BJ (cell line): ENCODE results near the gene MED13L. TPM values are rescaled to one million over a fixed set of nuclear protein-coding genes. Genes with fewer than 3 reads are reported as not detected.

Experiments used
- CTCF ChIA-PET: fragments of 350-600 bp; formaldehyde crosslinking; extraction: SDS; loops from one replicate; lab custom pipeline; 2021; ENCODE audit warnings: antibody characterized with exemption, inconsistent platforms; lab: Yijun Ruan, JAX
- POLR2A ChIA-PET: fragments of 300-600 bp; sonication (Branson Sonifier 250); formaldehyde crosslinking; extraction: SDS; loops from one replicate; lab custom pipeline; 2021; ENCODE audit warnings: antibody characterized with exemption; lab: Charles Lee
- DNase-seq: peaks from one replicate; pipeline ENCODE4 v3.0.0-alpha.2; 2011; ENCODE audit warnings: low read depth
- H3K27me3 ChIP-seq: 2 replicates; pipeline ENCODE4 v1.6.0; 2011; ENCODE audit warnings: low read length; ENCODE audit not compliant: control insufficient read depth, insufficient read depth
- H3K36me3 ChIP-seq: 2 replicates; pipeline ENCODE4 v1.5.1; 2011; ENCODE audit warnings: low read length; ENCODE audit not compliant: control insufficient read depth, insufficient read depth
- H3K4me3 ChIP-seq: 2 replicates; pipeline ENCODE4 v1.5.1; 2011; ENCODE audit warnings: low read depth, mild to moderate bottlenecking, control low read depth, low read length
- polyA plus RNA-seq: library from polyadenylated mRNA; depleted of rRNA; stranded (reverse); fragments of >200 nt; gene quantifications from 2 replicates; pipeline ENCODE4 v1.2.3, GENCODE V29; 2011
- TF ChIP-seq, protein P1 (sequence below): IDR thresholded peaks from 2 replicates; pipeline ENCODE4 v1.5.1; 2011; ENCODE audit warnings: low read depth, mild to moderate bottlenecking, control low read depth, inconsistent platforms, low read length, moderate library complexity; ENCODE audit not compliant: insufficient read depth

The MED13L gene
- polyA plus RNA-seq, 1 experiment, result 43.7 TPM

DNA sequence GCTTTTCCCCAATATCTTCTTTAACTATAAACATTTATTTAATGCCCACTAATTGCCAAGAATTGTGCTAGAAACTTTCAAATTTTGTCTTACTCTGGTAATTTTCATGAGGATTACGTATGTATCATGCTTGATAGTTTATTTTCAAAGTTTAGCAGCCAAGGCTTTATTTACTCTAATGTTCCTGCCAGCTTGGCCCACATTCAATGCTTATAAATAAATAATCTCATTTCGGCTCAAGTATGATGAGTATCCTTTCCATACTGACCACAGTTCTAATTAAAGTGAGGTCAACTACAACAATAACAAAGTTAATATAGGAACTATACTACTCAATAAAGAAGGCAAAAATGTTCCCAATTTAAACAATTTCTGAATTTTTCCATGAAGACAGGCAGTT lies 259.2 kb downstream of the MED13L start:
- ChIA-PET POLR2A (no interaction called here), CTCF (interaction anchor here (1.0 kb wide), 1 partner anchor 20 kb away, joined by 3 read pairs; no protein-coding TSS in a partner anchor)
- H3K4me3 ChIP-seq, result no peak overlapping the region
- peaks cover 5% of the 10 kb centered on the region for H3K36me3 ChIP-seq
- no peak for DNase-seq
- TF ChIP-seq, protein P1, sequence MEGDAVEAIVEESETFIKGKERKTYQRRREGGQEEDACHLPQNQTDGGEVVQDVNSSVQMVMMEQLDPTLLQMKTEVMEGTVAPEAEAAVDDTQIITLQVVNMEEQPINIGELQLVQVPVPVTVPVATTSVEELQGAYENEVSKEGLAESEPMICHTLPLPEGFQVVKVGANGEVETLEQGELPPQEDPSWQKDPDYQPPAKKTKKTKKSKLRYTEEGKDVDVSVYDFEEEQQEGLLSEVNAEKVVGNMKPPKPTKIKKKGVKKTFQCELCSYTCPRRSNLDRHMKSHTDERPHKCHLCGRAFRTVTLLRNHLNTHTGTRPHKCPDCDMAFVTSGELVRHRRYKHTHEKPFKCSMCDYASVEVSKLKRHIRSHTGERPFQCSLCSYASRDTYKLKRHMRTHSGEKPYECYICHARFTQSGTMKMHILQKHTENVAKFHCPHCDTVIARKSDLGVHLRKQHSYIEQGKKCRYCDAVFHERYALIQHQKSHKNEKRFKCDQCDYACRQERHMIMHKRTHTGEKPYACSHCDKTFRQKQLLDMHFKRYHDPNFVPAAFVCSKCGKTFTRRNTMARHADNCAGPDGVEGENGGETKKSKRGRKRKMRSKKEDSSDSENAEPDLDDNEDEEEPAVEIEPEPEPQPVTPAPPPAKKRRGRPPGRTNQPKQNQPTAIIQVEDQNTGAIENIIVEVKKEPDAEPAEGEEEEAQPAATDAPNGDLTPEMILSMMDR, result no peak
- no peaks in the 10 kb centered on the region for H3K27me3 ChIP-seq

DNA sequence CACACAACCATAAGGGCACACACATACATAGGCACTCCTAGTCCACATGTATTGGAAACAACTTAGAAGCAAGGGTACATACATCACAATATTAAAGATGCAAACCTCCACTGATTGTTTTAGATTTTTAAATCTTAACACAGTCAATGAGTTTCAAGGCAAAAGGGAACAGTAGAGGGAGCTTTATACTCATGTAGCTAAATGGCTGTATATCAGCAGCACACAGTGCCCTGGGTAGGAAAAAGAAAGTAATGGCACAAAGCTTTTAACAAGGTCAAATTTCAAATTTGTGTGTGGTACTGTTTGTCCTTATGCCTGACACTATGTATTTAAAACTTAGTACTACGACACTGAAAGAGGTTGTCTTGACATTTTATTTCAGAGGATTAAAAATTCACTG lies 262.0 kb downstream of the MED13L start:
- ChIA-PET CTCF (interaction anchor here (0.7 to 1.8 kb wide), 11 partner anchors 14 to 693 kb away, joined by 3 to 8 read pairs (median 3); no protein-coding TSS in a partner anchor), POLR2A (interaction anchor here (0.5 kb wide), 2 partner anchors 97 to 259 kb away, joined by 4 read pairs; no protein-coding TSS in a partner anchor)
- DNase-seq, result peak; percentile 7
- Histone ChIP-seq H3K4me3 (no peak overlapping the region), H3K36me3 (peaks cover 10% of the 10 kb centered on the region), H3K27me3 (no peaks in the 10 kb centered on the region)
- TF ChIP-seq, protein P1, result peak; percentile 64

DNA sequence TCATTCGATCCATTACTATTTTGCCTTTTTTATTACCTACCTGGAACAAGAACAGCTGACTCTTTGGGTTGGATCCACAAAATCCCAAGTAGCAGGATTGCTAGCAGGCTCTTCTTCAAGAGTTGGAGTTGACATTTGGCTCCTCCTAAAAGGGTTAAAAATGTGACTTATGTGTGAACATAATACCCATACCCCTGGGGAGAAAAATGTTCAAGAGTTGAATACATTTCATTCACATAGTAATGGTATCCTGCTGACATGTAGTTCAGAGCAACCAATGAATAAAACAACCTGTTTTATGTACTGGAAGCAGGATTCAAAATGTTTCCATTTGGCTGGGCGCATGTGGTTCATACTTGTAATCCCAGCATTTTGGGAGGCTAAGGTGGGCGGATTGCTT lies 264.7 kb downstream of the MED13L start:
- no peak for DNase-seq
- ChIA-PET POLR2A (no interaction called here), CTCF (no interaction called here)
- Histone ChIP-seq H3K36me3 (peaks cover 18% of the 10 kb centered on the region), H3K4me3 (no peak overlapping the region), H3K27me3 (no peaks in the 10 kb centered on the region)
- TF ChIP-seq, protein P1, result no peak

DNA sequence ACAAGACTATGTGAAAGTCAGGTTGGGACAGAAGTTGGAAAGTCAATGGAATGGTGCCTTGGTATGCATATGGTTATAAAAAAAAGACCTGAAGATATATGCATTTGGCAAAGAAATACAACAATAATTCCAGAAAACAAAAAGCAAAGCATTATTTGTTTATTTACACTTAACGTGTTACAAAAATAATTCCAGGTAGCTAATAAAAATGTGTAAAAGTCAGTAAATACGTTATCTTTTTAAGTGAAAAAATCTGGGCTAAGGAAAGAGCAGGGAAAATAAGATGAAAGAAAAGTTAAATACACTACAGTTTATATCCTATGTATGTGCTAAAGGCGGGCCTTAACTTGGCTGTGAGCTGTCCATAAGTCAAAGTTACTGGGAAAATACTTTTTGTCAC lies 266.3 kb downstream of the MED13L start:
- ChIA-PET CTCF (no interaction called here), POLR2A (no interaction called here)
- no peak overlapping the region for H3K4me3 ChIP-seq
- H3K27me3 ChIP-seq, result no peaks in the 10 kb centered on the region
- no peak for DNase-seq
- H3K36me3 ChIP-seq, result peaks cover 18% of the 10 kb centered on the region
- TF ChIP-seq, protein P1, result no peak

DNA sequence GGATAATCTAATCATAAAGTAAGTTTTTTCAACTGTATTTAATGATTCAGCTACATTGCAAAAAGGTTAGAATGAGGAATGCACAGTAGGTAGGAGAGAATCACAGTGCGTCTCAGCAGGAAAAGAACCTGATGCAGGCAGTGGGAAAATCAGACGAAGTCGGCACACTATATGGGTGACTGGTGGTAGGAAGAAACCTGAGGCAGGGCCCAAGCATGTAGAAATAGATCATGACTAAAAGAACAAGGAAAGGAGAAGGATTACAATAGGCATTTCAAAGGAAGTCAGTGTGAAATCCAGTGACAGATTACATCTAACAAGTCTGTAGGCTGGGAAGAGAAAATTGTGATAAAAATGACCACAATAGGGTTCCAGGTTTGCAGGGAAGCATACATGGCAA lies 267.0 kb downstream of the MED13L start:
- H3K36me3 ChIP-seq, result peaks cover 20% of the 10 kb centered on the region
- TF ChIP-seq, protein P1, result no peak
- DNase-seq, result no peak
- POLR2A ChIA-PET, result no interaction called here
- CTCF ChIA-PET, result no interaction called here
- H3K4me3 ChIP-seq, result no peak overlapping the region
- no peaks in the 10 kb centered on the region for H3K27me3 ChIP-seq
